ENCODE results near the gene TBKBP1.

The TBKBP1 gene

DNA sequence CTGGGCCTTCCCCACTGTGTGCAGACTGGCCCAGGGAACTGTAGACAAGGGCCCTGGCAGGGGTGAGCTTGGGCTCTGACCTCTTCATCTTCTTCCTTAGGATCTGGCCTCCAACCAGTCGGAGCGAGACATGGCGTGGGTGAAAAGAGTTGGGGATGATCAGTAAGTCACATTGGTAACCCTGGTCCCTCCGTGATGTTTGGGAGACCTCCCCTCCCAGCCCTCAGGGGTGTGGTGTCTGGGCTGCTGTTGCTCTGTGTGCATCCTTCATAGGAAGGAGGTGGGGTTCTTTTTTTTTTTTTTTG is 5.5 kb downstream of the TBKBP1 start:
- no peak for DNase-seq

DNA sequence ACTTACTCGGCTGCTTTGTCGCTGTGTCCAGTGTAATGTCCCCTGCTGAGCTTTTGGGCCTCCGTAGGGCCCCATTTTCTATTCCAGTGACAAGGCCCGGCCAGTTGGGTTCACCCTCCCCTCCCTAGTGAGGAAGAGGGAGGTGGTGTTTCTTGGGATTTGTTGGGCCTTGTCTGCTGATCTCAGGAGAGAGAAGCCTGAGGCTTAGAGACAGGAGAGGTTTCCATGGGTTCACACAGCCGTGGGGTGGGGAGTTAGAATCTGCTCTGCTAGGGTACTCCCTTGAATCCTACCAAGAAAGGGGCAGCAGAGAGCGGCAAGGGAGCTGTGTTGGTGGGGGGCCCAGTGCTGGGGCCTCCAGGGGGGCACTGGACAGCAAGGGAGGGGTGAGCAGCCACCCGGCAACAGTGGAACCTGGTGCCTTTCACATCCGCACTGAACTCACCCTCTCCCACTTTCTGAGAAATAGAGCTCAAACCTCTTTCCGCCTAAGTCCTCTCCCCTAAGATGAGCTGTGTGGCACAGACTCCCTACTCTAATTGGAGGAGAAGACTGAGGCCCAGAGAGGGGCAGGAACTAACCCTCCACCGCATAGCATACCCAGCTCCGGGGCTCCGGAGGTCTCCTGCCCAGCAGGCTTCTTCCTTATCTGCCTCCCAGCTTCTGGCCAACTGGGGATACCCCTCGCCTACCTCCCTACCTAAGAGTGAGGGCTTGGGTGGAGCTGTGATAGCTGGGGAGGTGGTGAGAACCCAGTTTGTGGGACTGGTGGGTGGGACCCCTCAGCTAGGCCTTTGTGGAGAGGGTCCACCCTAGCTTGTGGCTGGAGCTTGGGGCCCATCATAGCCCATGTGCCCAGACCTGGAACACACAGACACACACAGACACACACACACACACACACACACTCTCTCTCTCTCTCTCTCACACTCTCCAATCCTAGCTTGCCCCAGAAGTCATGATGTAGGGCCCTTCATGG is 6.8 kb downstream of the TBKBP1 start:
- no peak for DNase-seq

DNA sequence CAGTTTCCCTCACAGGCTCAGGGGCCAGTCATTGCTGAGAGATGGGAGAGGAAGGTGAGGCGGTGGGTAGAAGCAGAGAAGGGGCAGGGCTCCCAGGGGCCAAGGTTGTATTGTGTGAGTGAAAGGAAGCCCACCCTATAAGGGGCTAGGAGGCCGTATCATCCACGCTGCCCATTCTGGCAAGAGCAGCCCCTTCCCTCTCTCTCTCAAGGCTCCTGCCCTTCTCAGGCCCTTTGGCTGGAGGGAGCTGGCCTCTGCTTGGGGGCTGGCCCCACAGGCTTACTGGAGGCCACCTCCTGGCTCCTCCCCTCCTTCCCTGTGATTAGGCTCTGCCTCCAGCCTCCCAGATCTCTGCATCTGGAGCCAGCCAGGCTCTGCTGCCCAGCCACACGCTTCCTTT is 7.6 kb downstream of the TBKBP1 start:
- no peak for DNase-seq

DNA sequence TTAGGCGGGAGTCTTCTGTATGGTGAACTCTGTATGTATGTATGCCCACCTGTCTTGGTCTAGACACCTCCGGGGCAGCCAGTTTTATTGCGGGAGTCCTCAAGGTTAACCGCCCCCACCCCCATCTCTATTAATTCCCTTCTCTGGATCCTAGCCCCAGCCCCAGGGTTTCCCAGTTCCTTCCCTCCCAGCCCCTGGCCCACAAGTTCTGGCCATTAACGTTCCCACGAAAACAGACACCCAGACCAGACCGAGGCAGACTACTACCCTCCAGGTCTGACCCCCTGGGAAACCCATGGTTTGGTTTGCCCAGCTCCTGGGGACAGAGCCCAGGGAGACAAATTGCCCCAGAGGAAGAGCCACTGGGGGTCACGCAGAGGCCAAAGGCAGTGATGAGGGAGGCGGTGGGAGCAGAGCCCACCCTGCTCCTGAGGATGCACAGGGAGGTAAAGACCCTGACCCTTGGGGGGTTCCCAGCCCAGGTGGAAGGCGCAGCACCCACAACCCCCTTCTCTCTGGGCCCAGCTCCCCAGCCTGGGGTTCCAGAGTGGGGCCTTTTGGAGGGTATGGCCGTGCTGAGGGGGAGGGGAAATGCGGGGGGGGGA is 8.5 kb downstream of the TBKBP1 start:
- DNase-seq, result no peak

DNA sequence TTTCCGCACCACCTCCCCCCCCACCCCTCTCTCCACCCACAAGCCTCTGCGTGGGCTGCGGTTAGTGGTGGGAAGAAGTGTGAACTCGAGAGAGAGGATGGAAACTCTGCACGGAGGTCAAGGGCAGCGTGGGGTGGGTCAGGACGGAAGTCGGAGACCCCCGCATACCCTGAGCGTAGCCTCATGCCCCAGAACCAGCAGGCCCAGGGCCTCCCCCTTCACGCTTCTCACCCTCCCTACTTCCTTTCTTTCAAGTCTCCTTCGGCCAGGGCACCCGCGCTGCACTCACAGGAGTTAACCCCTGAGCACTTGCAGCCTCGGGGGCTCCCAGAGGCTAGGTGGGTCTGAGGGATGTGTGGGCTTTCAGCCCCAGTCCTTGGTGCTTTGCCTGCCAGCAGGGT is 9.2 kb downstream of the TBKBP1 start:
- DNase-seq, result peak; percentile 40

DNA sequence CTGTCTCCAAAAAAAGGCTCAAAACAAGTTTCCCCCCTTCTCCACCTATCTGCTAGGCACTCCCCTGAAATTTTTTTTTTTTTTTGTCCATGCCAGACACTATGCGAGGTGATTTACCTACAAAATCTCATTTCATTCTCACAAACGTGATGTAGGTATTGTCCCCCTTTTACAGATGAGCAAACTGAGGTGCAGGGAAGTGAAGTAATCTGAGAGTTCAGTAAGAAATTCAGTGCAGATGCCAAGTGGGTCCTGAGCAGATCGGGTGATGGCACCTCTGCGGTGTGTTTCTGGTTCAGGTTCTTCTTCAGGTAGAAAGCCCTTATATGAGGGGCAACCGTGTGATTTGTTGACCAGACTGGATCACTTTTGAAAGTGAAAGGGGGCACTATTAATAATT is 9.7 kb downstream of the TBKBP1 start:
- no peak for DNase-seq

DNA sequence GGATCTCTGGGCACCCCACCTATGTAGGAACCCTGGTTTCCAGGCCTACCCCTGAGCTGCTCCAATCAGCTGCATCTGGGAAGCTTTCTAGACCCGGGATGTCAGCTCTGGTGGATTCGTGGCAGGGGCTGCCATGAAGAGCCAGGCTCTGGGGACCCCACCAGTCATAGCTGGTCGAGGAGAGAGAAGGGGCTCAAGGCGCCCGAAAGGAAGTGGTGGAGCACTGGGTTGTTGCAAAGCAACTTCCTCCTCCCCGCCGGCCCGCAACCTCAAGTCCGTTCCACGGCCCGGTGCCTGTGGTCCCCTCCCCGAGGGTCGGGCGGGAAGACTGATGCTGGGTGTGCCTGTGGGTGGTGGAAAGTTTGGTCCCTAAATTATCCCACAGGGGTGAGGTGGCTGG is 10.2 kb downstream of the TBKBP1 start:
- no peak for DNase-seq

DNA sequence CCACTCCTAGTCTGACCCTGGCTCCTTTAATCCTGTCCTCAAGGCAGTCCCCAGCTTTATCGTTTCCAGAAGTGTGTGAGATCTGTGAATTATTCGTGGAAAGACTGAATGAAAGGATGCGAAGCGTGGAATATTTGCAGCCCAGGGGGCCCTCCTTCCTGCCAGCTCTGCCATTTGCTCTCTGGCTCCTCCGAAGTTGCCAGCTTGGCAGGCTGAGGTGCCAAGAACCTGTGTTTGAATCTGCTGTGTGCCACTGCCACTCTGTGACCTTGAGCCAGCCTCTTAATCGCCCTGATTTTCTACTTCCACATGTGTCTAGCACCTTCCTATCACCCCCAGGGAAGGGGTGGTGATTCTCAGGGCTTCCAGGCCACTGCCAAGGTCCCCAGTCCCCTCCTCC is 10.8 kb downstream of the TBKBP1 start:
- DNase-seq, result no peak

DNA sequence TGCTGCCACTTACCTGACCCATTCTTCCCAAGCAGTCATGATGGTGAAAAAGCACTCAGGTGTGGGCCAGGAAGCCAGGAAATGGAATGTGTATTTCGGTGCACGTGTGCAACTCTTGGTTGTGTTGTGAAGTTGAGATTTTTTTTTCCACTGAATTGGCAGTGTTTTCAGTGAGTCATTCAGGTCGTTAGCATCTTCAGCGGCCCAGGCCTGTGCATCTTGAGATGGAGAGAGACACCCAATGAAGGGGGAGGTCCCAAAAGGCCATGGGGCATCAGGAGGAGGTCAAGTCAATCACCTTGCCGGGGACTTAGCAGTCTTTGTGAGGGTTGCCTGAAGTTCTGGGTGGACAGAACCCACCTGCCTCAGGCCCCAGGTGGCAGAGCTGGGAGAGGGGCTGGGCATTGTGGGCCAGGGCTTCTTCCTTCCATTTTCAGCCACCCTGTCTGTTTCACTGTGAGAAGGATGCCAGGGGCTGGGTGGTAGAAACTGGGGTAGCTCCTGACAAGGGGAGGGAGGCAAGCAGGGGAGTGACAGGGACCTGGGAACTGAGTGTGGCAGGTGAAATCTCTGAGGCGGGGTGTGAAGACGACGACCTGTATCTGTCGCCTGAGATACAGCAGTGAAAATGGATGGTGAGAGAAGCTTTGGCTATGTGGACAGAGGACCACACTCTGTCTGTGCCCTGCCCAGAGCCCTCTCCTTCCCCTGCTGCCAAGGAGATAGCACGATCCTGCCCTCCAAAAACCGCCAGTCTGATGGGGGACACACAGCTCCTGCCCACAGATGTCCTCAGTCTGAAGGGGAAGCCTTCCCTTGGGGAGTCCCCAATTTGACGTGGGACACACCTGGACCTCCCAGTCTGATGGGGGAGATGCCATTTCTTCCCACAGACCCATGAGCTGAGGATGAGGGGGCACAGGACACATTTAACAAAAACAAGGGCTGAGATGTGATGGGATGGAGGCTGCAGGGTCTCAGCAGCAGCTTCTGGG is 11.9 kb downstream of the TBKBP1 start:
- DNase-seq, result no peak

DNA sequence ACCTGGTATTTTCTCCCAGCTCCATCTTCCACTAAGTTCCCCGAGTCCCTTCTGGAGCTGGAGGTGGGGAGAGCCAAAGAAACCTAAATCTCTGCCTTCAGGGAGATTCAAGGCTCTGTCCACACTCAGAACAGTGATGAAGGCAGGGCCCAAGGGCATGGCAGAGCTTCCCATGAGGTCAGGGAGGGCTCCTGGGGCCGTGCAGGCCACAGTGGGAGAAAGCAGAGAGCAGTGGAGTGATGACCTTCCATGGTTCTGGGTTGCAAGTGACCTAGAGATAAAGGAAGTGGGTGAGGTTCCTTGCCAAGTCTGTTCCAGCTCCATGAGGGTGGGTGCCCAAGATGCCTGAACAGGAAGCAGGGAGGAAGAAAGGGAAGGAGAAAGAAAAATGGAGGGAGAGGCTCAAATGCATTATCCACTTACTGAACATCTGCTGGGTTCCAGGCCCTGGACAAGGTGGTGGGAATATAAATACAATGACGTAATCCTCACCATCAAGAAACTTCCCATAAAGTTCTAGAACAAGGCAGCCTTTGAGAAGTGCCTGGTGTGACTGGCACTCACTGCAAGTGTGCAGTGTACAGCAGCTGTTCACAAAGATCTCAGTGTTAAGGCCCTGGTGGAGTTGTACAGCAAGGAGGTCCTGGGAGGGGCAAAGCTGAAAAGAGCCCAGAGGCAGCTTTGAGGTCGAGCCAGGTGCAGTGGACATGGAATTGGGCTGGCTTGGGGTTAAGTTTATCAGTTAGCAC is 13.3 kb downstream of the TBKBP1 start:
- DNase-seq, result no peak

DNA sequence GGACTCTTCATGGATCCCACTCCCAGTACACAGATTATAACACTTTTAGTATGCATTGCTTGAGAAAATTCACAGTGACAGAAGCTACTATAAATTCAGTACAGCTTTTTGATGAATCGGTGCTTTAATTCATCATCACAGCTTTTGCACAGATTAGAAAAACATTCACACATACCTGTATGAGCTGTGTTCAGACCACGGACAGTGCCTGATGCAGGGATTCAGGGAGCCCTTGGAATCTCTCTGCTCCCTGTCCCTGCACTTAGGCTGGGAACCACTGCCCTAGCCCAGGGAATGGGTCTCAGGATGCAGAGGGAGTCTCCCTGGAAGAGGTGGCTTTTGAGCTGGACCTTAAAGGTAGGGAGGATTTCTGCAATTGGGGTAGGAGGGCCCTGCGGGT is 13.9 kb downstream of the TBKBP1 start:
- no peak for DNase-seq

DNA sequence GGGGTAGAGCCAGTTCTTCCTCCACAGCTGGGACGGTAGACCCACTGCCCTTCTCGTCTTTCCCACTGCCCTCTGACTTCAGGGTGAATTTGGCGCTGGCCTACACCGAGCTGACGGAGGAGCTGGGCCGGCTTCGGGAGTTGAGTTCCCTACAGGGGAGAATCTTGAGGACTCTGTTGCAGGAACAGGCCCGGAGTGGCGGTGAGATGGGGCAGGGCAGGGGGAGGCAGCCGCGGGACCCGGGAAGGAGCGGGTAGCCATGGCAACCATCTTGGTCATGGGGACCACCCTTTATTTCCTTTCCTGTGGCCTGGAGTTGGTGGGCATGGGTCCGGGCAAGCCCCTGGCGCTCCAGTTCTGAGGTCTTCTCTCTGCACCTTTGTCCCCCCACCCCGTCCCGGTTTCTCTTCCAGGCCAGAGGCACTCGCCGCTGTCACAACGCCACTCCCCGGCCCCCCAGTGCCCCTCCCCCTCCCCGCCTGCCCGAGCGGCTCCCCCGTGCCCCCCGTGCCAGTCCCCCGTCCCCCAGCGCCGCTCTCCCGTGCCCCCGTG is 14.4 kb downstream of the TBKBP1 start:
- DNase-seq, result no peak

DNA sequence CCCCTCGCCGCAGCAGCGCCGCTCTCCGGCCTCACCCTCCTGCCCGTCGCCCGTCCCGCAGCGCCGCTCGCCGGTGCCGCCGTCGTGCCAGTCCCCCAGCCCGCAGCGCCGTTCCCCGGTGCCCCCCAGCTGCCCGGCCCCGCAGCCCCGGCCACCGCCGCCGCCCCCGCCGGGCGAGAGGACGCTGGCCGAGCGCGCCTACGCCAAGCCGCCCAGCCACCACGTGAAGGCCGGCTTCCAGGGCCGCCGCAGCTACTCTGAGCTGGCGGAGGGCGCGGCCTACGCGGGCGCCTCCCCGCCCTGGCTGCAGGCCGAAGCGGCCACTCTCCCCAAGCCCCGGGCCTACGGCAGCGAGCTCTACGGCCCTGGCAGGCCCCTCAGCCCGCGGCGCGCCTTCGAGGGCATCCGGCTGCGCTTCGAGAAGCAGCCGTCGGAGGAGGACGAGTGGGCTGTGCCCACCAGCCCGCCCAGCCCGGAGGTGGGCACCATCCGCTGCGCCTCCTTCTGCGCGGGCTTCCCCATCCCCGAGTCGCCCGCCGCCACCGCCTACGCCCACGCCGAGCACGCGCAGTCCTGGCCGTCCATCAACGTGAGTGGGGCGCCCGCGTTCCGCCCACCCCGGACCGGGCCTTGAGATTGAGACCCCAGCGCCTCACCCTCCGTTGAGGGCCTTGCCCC is 15.0 kb downstream of the TBKBP1 start:
- no peak for DNase-seq

DNA sequence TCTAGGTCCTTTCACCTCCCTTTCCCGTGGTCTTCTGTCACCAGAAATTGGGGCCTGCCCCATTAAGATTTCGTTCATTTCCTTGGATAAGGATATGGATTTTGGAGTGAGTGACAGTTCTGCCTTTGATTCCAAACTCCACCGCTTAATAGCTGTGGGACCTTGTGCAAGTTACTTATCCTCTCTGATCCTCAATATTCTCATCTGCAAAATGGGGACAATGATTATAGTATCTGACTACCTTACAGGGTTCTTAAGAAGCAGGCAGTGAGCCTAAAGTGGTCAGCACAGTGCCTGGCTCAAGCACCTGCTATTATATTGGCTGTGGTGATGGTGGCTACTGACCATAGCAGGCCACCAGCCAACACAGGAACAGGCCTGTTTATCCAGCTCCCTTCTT is 15.6 kb downstream of the TBKBP1 start:
- DNase-seq, result no peak

DNA sequence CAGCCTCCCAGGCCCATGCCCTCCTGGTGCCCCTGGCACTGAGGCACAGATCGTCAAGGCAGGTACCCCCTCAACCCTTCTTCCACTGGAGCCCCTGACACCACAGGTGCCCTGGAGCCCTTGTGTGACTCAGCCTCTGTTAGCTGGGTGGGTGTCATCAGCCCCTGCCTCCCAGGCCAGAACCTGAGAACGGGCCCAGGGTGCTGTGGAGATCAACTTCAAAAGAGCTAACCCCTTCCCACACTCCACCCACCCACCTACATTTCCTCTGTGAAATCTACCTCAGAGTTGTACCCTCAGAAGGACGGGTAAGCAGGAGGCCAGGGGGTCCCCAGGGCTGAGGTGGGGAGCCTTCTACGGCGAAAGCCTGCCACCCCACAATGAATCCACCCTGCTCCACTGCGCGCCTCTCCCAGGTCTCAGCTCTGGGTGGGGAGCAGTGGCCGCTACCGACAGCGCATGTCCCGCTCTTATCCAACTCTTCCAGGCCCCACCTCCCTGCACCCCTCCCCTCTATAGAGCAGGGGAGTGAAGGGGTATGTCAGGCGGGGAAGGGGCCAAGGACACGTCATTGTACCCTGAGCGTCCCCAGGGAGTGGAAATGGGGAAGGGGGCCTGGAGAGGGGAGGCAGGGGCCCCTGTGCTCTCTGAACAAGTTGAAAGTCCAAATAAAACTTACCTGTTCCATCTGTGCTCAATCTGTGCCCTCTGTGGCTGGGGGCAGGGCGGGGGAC is 17.6 kb downstream of the TBKBP1 start:
- DNase-seq, result no peak

DNA sequence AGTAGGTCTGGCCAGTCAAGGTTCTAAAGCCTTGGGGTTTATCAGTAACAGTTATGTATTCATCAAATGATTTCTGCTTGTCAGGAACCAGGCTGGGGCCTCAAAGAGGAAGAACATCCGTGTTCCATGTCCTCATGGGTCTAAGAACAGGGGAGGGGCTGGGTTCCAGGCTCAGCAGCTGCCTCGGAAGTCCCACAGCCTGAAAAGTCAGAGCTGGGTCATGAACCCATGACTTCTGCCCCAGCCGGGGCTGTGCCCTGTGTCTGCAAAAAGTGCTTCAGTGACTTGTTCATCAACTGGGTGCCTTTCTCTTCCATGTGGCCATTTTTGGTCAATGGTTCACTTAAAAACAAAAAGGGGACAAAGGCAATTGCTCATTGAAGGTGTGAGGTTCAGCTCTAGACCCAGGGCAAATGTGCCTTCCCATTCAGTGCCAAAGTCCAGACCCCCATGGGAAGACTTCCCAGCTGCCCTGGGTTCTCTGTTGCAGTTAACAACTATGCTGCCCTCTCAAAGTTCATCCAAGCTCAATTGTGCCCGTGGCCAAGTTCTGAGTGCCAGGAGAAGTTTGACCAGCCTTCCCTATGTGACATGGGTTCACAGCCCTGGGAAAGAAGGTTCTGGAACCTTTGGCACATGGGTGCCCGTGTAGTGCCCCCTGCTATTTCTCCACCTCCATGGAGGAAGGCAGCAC is 18.5 kb downstream of the TBKBP1 start:
- no peak for DNase-seq

DNA sequence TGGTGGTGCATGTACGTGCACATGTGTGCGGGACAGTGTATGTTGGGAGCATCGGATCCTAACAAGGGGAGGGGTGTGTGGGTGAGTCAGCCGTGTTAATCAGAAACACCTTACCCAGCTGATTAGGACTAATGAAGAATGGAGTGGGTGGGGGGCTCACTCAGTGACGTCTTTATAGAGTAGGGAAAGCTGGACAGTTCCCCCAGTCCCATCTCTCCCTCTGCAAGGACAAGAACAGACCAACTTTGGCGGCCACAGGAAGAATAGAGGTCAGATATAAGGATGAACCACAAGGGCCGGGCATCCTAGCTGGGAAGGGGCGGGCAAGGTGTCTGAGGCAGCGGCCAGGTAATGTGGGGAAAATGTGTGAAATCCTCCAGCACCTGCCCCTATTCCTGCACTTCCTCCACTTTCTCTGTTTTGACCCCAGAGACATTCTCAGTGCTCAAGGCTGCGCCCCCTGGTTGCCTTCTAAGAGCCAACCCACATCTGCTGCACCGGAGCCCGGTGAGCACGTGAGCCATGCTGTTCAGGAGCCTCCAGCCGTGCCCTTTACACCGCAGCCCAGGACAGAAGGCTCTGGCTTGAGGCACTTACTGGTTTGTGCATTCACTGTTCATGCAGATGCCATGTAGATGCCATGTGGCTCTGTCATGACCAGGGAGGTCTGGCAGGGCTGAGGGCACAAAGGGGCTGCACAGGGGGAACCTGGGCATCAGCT is 20.2 kb downstream of the TBKBP1 start:
- no peak for DNase-seq

DNA sequence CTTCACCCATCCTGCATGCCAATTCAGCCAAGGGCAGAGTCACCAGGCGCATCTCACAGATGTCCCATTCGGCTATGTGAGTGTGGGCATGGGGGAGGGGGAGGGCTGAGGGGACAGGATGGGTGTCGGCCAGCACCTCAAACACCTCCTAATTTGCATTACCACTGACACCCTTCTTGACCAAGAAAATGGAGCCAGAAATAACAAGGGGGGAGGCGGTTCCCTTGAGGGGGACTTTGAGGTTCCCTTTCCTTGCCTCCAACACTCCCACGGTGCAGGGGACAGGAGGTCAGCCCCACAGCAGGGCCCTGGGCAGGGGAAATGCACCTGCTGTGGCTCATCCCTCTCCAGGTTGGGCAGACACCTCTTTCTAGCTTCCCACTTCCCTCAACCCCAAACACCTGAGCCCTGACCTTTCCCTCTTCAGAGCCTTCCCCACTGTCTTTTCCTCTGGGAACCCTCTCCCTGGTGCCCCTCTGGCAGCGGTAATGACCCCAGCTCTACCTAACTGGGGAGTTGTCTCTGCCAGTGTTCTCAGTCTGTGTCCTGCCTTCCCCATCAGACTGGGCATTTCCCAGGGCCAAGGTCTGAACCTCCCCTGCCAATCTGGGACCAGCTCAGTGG is 20.9 kb downstream of the TBKBP1 start:
- peak; percentile 39 for DNase-seq

DNA sequence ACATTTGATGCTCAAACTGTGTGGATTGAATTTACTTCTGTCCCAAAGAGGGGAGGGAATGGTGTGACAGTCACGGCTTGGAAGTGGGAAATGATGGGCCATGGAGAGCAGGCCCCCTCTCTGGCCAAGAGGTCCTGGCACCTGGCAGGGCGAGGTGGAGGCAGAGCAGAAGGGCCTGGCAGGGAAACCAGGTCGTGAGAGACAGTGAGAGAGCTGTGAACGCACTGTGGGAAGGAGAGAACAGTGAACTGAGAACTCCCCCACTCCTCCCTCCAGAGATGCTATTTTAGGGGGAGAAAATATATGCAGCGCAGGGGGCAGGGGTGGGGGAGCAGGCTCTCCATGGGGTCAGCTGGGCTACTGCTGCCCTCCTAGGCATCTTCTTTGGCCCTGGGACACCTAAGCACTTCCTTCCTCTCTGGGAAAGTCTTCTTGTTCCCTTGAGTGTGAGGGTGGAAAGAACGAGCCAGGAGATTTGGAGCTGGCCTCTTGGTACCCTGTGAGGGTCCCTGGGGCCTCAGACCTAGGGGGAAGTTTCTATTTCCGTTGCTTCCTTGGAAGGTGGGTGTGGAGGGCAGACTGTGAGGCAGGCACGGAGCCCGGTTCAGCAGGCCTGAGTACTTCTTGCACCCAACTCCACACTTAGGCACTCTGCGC is 21.8 kb downstream of the TBKBP1 start:
- DNase-seq, result no peak

All from CD4-positive, alpha-beta T cell treated with Interferon gamma for 1 hour (primary cell).